ENCODE measurements around the gene RPL6.
"Not testable (repeated sequence)": the region's sequence is repeated elsewhere in the genome, so short reads cannot be mapped to it uniquely, and the experiment has no call there.

The RPL6 gene

GRCh38 chr12:112409064-112409905 is at the start of gene RPL6:
Gene RPL6, minus strand, starts transcription at chr12:112409605. Its CDS starts 949 bp downstream, at chr12:112408656.
- Mint-ChIP-seq H3K4me3 (peak within 1 kb of the TSS; percentile 98 to 100), H3K36me3 (peaks cover 28 to 46% of the 10 kb centered on the region in 2 donors), H3K27me3 (no peaks in the 10 kb centered on the region), H3K4me1 (peaks cover 18 to 35% of the 10 kb centered on the region in 2 donors), H3K9me3 (peaks cover 0 to 2% of the 10 kb centered on the region in 2 donors), H3K27ac (peak within 1 kb of the TSS; percentile 100)
- DNase-seq (peak; percentile 81), ATAC-seq (replicated peaks) (peak; percentile 92)

DNA sequence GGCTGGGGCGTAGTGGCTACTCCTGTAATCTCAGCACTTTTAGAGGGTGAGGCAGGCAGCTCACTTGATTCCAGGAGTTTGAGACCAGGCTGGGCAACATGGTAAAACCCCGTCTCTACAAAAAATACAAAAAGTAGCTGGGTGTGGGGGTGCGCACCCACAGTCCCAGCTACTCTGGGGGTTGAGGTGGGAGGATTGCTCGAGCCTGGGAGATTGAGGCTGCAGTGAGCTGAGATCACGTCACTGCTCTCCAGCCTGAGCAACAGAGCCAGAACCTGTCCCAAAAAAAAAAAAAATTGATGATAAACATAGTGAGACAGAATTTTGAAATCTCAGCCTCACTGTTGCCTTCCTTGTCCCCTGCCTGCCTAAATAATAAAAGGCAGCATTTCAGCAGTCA is 49.3 kb upstream of the RPL6 start:
- Mint-ChIP-seq H3K27me3 (no peaks in the 10 kb centered on the region), H3K4me3 (no peak overlapping the region), H3K9me3 (peaks cover 0 to 1% of the 10 kb centered on the region in 2 donors), H3K4me1 (peaks cover 6 to 10% of the 10 kb centered on the region in 2 donors), H3K27ac (no peak overlapping the region), H3K36me3 (peaks cover 42 to 58% of the 10 kb centered on the region in 2 donors)
- no peak for DNase-seq
- ATAC-seq (replicated peaks) = no peak

- Mint-ChIP-seq H3K4me1 (peaks cover 2 to 8% of the 10 kb centered on the region in 2 donors), H3K27me3 (no peaks in the 10 kb centered on the region), H3K36me3 (peaks cover 45 to 58% of the 10 kb centered on the region in 2 donors), H3K27ac (no peak overlapping the region), H3K9me3 (peaks cover 0 to 1% of the 10 kb centered on the region in 2 donors), H3K4me3 (no peak overlapping the region)
- no peak for DNase-seq
- ATAC-seq (replicated peaks) = no peak
Observed at GRCh38 chr12:112458330-112458729, 48.9 kb upstream of the RPL6 start.

GRCh38 chr12:112457142-112457541 is 47.7 kb upstream of the RPL6 start:
- not testable (repeated sequence) for H3K27ac Mint-ChIP-seq; H3K4me1 Mint-ChIP-seq; ATAC-seq (replicated peaks); H3K9me3 Mint-ChIP-seq; DNase-seq; H3K27me3 Mint-ChIP-seq; H3K4me3 Mint-ChIP-seq
- H3K36me3 Mint-ChIP-seq = peaks cover 51 to 63% of the 10 kb centered on the region in 2 donors

- peaks cover 0 to 1% of the 10 kb centered on the region in 2 donors for H3K9me3 Mint-ChIP-seq
- no peak overlapping the region for H3K4me3 Mint-ChIP-seq
- DNase-seq = no peak
- H3K36me3 Mint-ChIP-seq = peaks cover 44 to 62% of the 10 kb centered on the region in 2 donors
- peaks cover 0 to 5% of the 10 kb centered on the region in 2 donors for H3K4me1 Mint-ChIP-seq
- H3K27ac Mint-ChIP-seq = no peak overlapping the region
- ATAC-seq (replicated peaks) = no peak
- no peaks in the 10 kb centered on the region for H3K27me3 Mint-ChIP-seq
Observed at GRCh38 chr12:112456029-112456428, 46.6 kb upstream of the RPL6 start.

GRCh38 chr12:112450725-112451124 is 41.3 kb upstream of the RPL6 start:
- Mint-ChIP-seq H3K27ac (no peak overlapping the region), H3K4me1 (peaks cover 4 to 13% of the 10 kb centered on the region in 2 donors), H3K4me3 (no peak overlapping the region), H3K36me3 (peaks cover 24 to 41% of the 10 kb centered on the region in 2 donors), H3K27me3 (no peaks in the 10 kb centered on the region), H3K9me3 (no peaks in the 10 kb centered on the region)
- no peak for ATAC-seq (replicated peaks)
- DNase-seq = no peak

DNA sequence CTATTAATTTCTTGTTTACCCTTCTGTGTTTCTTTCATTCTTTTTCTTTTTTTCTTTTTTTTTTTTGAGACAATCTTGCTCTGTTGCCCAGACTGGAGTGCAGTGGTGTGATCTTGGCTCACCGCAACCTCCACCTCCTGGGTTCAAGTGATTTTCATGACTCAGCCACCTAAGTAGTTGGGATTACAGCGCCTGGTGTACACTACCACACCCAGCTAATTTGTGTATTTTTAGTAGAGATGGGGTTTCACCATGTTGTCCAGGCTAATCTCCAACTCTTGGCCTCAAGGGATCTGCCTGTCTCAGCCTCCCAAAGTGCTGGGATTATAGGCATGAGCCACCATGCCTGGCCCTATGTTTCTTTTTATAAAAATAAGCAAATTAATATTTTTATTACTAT is 38.8 kb upstream of the RPL6 start:
- Mint-ChIP-seq H3K4me1 (peaks cover 4 to 14% of the 10 kb centered on the region in 2 donors), H3K36me3 (peaks cover 17 to 38% of the 10 kb centered on the region in 2 donors), H3K27ac (peak overlapping the region; percentile 42)
- not testable (repeated sequence) for H3K9me3 Mint-ChIP-seq; DNase-seq; H3K4me3 Mint-ChIP-seq; H3K27me3 Mint-ChIP-seq; ATAC-seq (replicated peaks)

GRCh38 chr12:112447106-112447505 is 37.7 kb upstream of the RPL6 start:
- peak overlapping the region; percentile 47 for H3K27ac Mint-ChIP-seq
- ATAC-seq (replicated peaks) = no peak
- no peaks in the 10 kb centered on the region for H3K27me3 Mint-ChIP-seq
- no peak overlapping the region for H3K4me3 Mint-ChIP-seq
- H3K36me3 Mint-ChIP-seq = peaks cover 13 to 35% of the 10 kb centered on the region in 2 donors
- no peaks in the 10 kb centered on the region for H3K9me3 Mint-ChIP-seq
- DNase-seq = no peak
- H3K4me1 Mint-ChIP-seq = peaks cover 4 to 14% of the 10 kb centered on the region in 2 donors

DNA sequence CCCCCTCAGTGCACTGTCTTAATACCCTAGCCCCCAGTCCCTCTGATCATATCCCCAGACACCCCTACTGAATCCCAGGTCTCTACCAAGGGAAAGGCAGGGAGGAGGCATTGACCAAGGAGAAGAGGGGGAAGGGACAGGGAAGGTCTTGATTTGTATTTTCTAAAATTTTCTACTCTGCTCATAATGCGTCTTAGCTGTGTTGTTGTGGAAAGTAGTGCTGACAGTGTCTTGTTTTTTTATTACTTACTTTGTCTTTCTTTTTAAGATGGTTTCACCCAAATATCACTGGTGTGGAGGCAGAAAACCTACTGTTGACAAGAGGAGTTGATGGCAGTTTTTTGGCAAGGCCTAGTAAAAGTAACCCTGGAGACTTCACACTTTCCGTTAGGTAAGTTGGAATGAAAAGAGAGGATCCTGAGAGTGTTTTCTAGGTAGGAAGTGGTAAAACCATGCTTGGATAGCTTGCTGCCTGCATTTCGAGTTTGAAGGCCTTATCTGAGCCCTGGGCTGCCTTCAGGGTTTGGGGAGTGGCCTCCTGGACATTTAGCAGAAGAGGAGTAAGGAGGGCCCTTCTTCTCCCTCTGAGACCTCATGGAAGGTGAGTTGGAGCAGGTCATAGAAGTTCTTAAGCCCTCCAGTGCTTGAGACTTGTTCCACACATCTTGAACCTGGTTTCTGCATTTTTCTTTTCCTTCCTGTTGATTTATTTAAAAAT is 36.8 kb upstream of the RPL6 start:
- H3K27me3 Mint-ChIP-seq = no peaks in the 10 kb centered on the region
- H3K36me3 Mint-ChIP-seq = peaks cover 13 to 31% of the 10 kb centered on the region in 2 donors
- H3K4me1 Mint-ChIP-seq = peaks cover 4 to 14% of the 10 kb centered on the region in 2 donors
- DNase-seq = no peak
- H3K9me3 Mint-ChIP-seq = no peaks in the 10 kb centered on the region
- no peak overlapping the region for H3K4me3 Mint-ChIP-seq
- ATAC-seq (replicated peaks) = no peak
- peak overlapping the region; percentile 37 for H3K27ac Mint-ChIP-seq

- DNase-seq = no peak
- Mint-ChIP-seq H3K9me3 (no peaks in the 10 kb centered on the region), H3K27me3 (no peaks in the 10 kb centered on the region), H3K4me3 (no peak overlapping the region), H3K4me1 (peaks cover 5 to 14% of the 10 kb centered on the region in 2 donors), H3K36me3 (peaks cover 9 to 17% of the 10 kb centered on the region in 2 donors), H3K27ac (no peak overlapping the region)
- no peak for ATAC-seq (replicated peaks)
Observed at GRCh38 chr12:112443916-112444315, 34.5 kb upstream of the RPL6 start.

DNA sequence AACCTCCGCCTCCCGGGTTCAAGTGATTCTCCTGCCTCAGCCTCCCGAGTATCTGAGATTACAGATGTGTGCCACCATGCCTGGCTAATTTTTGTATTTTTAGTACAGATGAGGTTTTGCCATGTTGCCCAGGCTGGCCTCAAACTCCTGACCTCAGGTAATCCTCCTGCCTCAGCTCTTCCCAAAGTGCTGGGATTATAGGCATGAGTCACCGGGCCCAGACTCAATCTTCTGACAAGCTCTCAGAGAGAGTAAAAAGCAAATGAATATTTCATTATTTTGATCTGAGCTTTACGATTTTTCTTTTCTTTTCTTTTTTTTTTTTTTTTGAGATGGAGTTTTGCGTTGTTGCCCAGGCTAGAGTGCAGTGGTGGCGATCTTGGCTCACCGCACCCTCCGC is 31.2 kb upstream of the RPL6 start:
- not testable (repeated sequence) for H3K27me3 Mint-ChIP-seq; H3K4me3 Mint-ChIP-seq; ATAC-seq (replicated peaks); DNase-seq; H3K4me1 Mint-ChIP-seq; H3K9me3 Mint-ChIP-seq; H3K27ac Mint-ChIP-seq
- H3K36me3 Mint-ChIP-seq = peaks cover 4 to 11% of the 10 kb centered on the region in 2 donors

DNA sequence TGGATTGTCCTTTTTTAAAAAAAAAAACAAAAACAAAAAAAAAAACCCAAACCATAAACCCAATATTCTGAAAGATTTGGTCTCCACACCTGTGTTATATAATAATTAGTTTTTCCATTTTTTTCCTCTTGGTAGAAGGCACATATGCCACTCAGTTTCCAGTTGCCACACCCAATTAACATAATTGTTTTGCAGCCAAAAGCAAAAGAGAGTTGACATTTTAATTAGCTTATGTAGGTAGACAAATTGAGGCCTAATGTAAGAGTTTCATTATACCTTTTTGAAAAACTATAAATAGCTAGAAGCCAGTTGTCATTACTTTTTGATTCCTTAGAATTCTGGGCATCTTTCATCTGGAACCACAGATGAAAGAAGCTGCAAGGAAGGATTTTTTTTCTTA is 30.4 kb upstream of the RPL6 start:
- Mint-ChIP-seq H3K36me3 (peaks cover 4 to 11% of the 10 kb centered on the region in 2 donors), H3K27me3 (no peaks in the 10 kb centered on the region), H3K27ac (no peak overlapping the region), H3K4me3 (no peak overlapping the region), H3K4me1 (peaks cover 4 to 6% of the 10 kb centered on the region in 2 donors), H3K9me3 (no peaks in the 10 kb centered on the region)
- DNase-seq (no peak), ATAC-seq (replicated peaks) (no peak)

DNA sequence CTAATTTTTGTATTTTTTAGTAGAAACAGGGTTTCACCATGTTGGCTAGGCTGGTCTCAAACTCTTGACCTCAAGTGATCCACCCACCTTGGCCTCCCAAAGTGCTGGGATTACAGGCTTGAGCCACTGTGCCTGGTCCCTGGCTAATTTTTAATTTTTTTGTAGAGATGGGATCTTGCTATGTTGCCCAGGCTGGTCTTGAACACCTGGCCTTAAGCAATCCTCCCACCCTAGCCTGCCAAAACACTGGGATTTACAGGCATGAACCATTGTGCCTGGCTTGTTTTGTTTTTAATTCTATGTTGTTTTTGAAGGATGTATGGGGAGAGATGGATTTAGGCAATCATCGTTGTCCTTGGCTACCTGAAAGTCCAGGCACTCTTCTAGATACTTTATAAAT is 29.2 kb upstream of the RPL6 start:
- ATAC-seq (replicated peaks); H3K27me3 Mint-ChIP-seq; H3K9me3 Mint-ChIP-seq; H3K4me3 Mint-ChIP-seq; DNase-seq; H3K27ac Mint-ChIP-seq: not testable (repeated sequence)
- H3K4me1 Mint-ChIP-seq = peaks cover 9 to 14% of the 10 kb centered on the region in 2 donors
- peaks cover 6 to 14% of the 10 kb centered on the region in 2 donors for H3K36me3 Mint-ChIP-seq

GRCh38 chr12:112433551-112433950 is 24.1 kb upstream of the RPL6 start:
- H3K4me3 Mint-ChIP-seq = no peak overlapping the region
- no peak for ATAC-seq (replicated peaks)
- no peak overlapping the region for H3K27ac Mint-ChIP-seq

More at GRCh38 chr12:112433551-112433950, 24.1 kb upstream of the RPL6 start:
- no peak for DNase-seq
- Mint-ChIP-seq H3K9me3 (no peaks in the 10 kb centered on the region), H3K27me3 (no peaks in the 10 kb centered on the region), H3K4me1 (peaks cover 15 to 32% of the 10 kb centered on the region in 2 donors), H3K36me3 (peaks cover 14 to 21% of the 10 kb centered on the region in 2 donors)

Measured in stimulated activated naive B cell treated with anti-CD40 and anti-IgM and Interleukin-4, amounts not matched to agents 10 μg/mL and 1 μg/mL and 100 μg/mL, for 72 hours (primary cell).